Gastroesophageal sphincter (tissue), 4 donors: ENCODE results near the gene FES. TPM values are rescaled to one million over a fixed set of nuclear protein-coding genes. Genes with fewer than 3 reads are reported as not detected.

Experiments used
- ATAC-seq: fragments of 150-250 bp; one replicate; pipeline ENCODE4 v1.9.1; 2016; ENCODE audit warnings: mild to moderate bottlenecking, moderate library complexity
- H3K27ac ChIP-seq, 4 donors: fragments of 200-600 bp; sonication (generic) in 3 of 4; 1 replicate in 3 of 4; 2 replicates in 1 of 4; pipeline ENCODE4 v1.5.1; 2016 to 2019
- H3K27me3 ChIP-seq: fragments of 200-600 bp; sonication (generic); one replicate; pipeline ENCODE4 v1.5.1; 2019
- H3K36me3 ChIP-seq, 2 donors: fragments of 200-600 bp; sonication (generic); one replicate each; pipeline ENCODE4 v1.5.1; 2019; ENCODE audit warnings: control low read depth in 1 of 2
- H3K4me1 ChIP-seq, 3 donors: fragments of 200-600 bp; sonication (generic); 1 replicate in 2 of 3; 2 replicates in 1 of 3; pipeline ENCODE4 v1.5.1; 2016 to 2019; ENCODE audit warnings: control low read depth in 2 of 3
- H3K4me3 ChIP-seq, 2 donors: fragments of 200-600 bp; sonication (generic); one replicate each; pipeline ENCODE4 v1.5.1; 2019; ENCODE audit warnings: mild to moderate bottlenecking in 1 of 2, moderate library complexity in 1 of 2
- H3K9me3 ChIP-seq, 3 donors: fragments of 200-600 bp; sonication (generic); one replicate each; pipeline ENCODE4 v1.5.1; 2017 to 2019; ENCODE audit warnings: control low read depth in 2 of 3
- EP300 ChIP-seq: sonication (generic); formaldehyde crosslinking; IDR thresholded peaks from one replicate; pipeline ENCODE4 v1.6.1; 2017; ENCODE audit warnings: antibody characterized with exemption, mild to moderate bottlenecking
- POLR2A ChIP-seq, 2 donors: fragments of 450-650 bp; IDR thresholded peaks; one replicate each; pipeline ENCODE4 v1.6.1; 2017; ENCODE audit warnings: antibody characterized with exemption in 2 of 2, mild to moderate bottlenecking in 2 of 2, moderate library complexity in 1 of 2
- POLR2AphosphoS5 ChIP-seq: sonication (generic); formaldehyde crosslinking; IDR thresholded peaks from one replicate; pipeline ENCODE4 v1.6.1; 2017; ENCODE audit warnings: antibody characterized with exemption
- WGBS, 2 donors: methylation state at CpG; one replicate each; pipeline ENCODE4 v1.1.5; 2018; ENCODE audit warnings: low coverage in 1 of 2; 5-methylcytosine and 5-hydroxymethylcytosine counted together
- total RNA-seq, 4 donors: library from RNA; depleted of rRNA; stranded (reverse); fragments of >200 nt; gene quantifications; one replicate each; pipeline ENCODE4 v1.1.0, GENCODE V29; 2016
- TF ChIP-seq, protein P1 (sequence below), 4 experiments: fragments of 200-600 bp in 2 of 4; fragments of 450-650 bp in 2 of 4; sonication (generic) in 1 of 4; IDR thresholded peaks; one replicate each; pipeline ENCODE4 v1.5.1; 2017 to 2019; ENCODE audit warnings: antibody characterized with exemption in 4 of 4, mild to moderate bottlenecking in 2 of 4, moderate library complexity in 2 of 4

Gene FES
- 10 to 100 TPM; 40.1 to 70.4 (median 43.5) TPM for total RNA-seq

DNA sequence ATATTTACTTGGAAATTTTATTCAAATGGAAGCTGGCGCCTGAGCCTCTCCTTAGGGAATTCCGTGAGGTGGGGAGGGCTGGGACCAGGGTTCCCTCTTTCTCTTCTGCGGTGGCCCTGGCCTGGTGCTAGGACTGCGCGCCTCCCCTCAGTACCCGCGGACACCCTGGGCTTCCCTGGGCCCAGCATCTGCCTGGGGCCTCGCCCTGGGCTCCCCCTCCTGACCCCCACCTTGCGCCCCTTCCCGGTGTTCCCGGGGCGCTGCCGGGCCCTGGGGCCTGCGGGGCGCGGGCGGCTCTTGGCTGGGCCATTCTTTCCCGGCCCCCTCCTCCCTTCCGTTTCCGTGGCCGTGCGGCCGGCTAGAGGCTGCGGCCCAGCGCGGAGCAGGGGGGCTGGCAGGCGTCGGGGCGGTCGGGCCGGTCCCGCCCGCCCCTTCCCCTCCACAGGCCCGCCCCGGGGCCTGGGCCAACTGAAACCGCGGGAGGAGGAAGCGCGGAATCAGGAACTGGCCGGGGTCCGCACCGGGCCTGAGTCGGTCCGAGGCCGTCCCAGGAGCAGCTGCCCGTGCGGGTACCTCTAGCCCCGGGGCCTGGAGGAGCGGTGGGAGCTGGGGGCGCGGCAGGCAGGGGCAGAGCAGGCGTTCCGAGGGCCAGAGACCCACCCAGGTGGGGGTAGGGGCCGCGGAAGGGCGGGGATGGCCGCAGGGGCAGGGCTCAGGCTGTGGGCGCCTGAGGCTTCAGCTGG lies at the start of gene FES:
FES (plus strand) TSS at position 529 of the 743 bp plus-strand sequence. CDS start 542 bp downstream, outside the sequence.
- Histone ChIP-seq H3K4me3 (peak within 1 kb of the TSS; percentile 32 to 53), H3K36me3 (peaks cover 0 to 57% of the 10 kb centered on the region in 2 donors), H3K4me1 (peaks cover 0 to 50% (median 26%) of the 10 kb centered on the region in 3 donors), H3K27me3 (no peaks in the 10 kb centered on the region), H3K9me3 (no peaks in the 10 kb centered on the region), H3K27ac (peak within 1 kb of the TSS; percentile 81 to 94 (median 88))
- TF ChIP-seq POLR2A (IDR thresholded peaks at IDR 0.05) (peak; percentile 58 to 83), POLR2AphosphoS5 (peak; percentile 10), EP300 (no peak)
- TF ChIP-seq, protein P1, sequence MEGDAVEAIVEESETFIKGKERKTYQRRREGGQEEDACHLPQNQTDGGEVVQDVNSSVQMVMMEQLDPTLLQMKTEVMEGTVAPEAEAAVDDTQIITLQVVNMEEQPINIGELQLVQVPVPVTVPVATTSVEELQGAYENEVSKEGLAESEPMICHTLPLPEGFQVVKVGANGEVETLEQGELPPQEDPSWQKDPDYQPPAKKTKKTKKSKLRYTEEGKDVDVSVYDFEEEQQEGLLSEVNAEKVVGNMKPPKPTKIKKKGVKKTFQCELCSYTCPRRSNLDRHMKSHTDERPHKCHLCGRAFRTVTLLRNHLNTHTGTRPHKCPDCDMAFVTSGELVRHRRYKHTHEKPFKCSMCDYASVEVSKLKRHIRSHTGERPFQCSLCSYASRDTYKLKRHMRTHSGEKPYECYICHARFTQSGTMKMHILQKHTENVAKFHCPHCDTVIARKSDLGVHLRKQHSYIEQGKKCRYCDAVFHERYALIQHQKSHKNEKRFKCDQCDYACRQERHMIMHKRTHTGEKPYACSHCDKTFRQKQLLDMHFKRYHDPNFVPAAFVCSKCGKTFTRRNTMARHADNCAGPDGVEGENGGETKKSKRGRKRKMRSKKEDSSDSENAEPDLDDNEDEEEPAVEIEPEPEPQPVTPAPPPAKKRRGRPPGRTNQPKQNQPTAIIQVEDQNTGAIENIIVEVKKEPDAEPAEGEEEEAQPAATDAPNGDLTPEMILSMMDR (IDR thresholded peaks at IDR 0.05) = no peak
- peak; percentile 80 for ATAC-seq
- no CpG with 5 or more reads among the region's 58 CpGs for WGBS, 2 donors

- no peak overlapping the region for H3K27ac ChIP-seq
- H3K36me3 ChIP-seq = no peaks in the 10 kb centered on the region
- no peaks in the 10 kb centered on the region for H3K27me3 ChIP-seq
- H3K4me3 ChIP-seq = no peak overlapping the region
- H3K9me3 ChIP-seq = no peaks in the 10 kb centered on the region
- no peaks in the 10 kb centered on the region for H3K4me1 ChIP-seq
- no peak for ATAC-seq
- TF ChIP-seq POLR2A (IDR thresholded peaks at IDR 0.05) (no peak), EP300 (no peak), POLR2AphosphoS5 (no peak)
- TF ChIP-seq, protein P1 (IDR thresholded peaks at IDR 0.05) = no peak
- WGBS, 2 donors = 59 to 75% methylated on average over 2 to 5 of the region's 5 CpGs
Observed at GRCh38 chr15:90834626-90835025, 49.7 kb upstream of the FES start.

DNA sequence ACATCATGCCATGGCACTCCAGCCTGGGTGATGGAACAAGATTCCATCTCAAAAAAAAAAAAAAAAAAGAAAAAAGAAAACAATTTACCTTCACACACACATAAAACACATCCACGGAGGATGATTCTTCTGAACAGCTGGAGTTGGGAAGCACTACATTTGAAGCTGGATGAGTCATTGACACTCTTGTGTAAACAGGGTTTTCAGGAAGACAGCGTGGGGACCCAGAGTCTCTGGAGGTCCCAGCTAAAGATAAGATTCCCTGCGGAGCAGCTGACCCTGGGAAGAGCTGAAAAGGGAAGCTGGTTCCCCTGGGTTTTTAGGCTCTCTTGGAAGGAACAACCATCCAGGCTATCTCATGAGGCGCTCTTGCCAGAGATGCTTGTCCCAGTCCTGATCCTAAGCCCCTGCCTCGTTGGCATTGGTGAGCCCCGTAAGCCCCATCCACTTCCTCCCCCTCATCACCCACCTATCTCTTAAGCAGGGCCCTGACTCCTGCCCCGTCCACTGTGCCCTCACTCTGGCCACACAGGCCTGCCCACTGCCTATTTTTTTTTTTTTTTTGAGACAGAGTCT lies 47.9 kb upstream of the FES start:
- 34 to 56% methylated on average over 3 to 6 of the region's 7 CpGs for WGBS, 2 donors
- Histone ChIP-seq H3K4me1 (no peaks in the 10 kb centered on the region), H3K4me3 (no peak overlapping the region), H3K9me3 (no peaks in the 10 kb centered on the region), H3K27ac (no peak overlapping the region), H3K36me3 (no peaks in the 10 kb centered on the region), H3K27me3 (no peaks in the 10 kb centered on the region)
- TF ChIP-seq, protein P1 (IDR thresholded peaks at IDR 0.05) = no peak
- TF ChIP-seq POLR2A (IDR thresholded peaks at IDR 0.05) (no peak), POLR2AphosphoS5 (no peak), EP300 (no peak)
- ATAC-seq = no peak

GRCh38 chr15:90837094-90837493 lies 47.2 kb upstream of the FES start:
- no peaks in the 10 kb centered on the region for H3K27me3 ChIP-seq
- no peak overlapping the region for H3K4me3 ChIP-seq
- H3K36me3 ChIP-seq = no peaks in the 10 kb centered on the region
- no peaks in the 10 kb centered on the region for H3K9me3 ChIP-seq
- 65% methylated on average over 3 of the region's 11 CpGs; no CpG with 5 or more reads in 1 of the 2 donors for WGBS, 2 donors
- no peak overlapping the region for H3K27ac ChIP-seq
- no peak for ATAC-seq
- no peaks in the 10 kb centered on the region for H3K4me1 ChIP-seq
- TF ChIP-seq POLR2AphosphoS5 = no peak
- no peak for TF ChIP-seq EP300
- TF ChIP-seq, protein P1 (IDR thresholded peaks at IDR 0.05) = no peak
- TF ChIP-seq POLR2A (IDR thresholded peaks at IDR 0.05) = no peak
